Measurements from ENCODE around the gene ATAT1. TPM values are rescaled to one million over a fixed set of nuclear protein-coding genes. Genes with fewer than 3 reads are reported as not detected.

Gene ATAT1
- total and polyA plus RNA-seq, 2 of the 13 experiments (the other 11 are each of a cell fraction or from before 2014, with no cell fraction given): 9.2 to 23.6 TPM

DNA sequence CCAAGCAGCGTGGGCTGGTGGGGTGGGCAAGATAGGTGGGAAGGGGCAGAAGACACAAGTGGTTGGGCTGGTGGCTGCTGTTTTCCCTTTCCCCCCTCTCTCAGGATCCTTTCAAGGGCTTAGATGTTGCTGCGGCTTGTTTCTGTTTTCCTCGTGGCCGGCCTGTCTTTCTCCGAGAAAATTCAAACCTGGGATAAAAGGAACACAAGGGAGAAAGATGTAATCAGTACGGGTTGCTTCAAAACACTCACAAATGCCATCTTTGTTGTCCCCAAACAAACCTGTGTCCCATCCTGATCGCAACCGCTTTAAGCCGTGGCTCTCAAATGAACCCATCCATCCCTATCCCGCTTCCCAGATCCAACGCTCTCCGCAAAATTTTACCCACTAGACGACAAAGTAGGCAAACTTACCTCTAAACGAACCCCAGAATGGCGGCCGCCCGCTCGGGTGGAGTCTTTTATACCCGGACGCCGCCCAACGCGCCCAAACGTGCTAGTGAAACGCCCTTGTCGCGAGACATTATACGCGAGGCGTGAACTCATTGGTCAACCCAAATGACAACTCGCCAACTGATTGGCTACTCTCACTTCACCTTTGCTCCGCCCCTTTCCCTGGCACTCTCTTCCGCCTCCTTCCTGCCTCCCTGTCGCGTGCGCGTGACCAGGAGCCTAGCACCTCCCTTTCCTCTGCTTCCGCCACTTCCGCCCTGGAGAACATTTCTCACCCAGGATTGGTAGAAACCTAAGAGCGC, 9.7 kb upstream of the ATAT1 start, which contains the start of gene PPP1R10 (continued):
- no peak for TF ChIP-seq ZBTB49 (CRISPR knock-in tag; IDR thresholded peaks at IDR 0.05; ENCODE audit: borderline replicate concordance)
- TF ChIP-seq RORA (CRISPR knock-in tag; IDR thresholded peaks at IDR 0.05): no peak
- no peak for TF ChIP-seq BRCA1 (CRISPR knock-in tag; IDR thresholded peaks at IDR 0.05)
- no peak; the same call in 1 of the 2 replicates for TF ChIP-seq ETV5 (CRISPR knock-in tag; IDR thresholded peaks at IDR 0.05; ENCODE audit: borderline replicate concordance)
- TF ChIP-seq NPAS2 (CRISPR knock-in tag; IDR thresholded peaks at IDR 0.05; ENCODE audit: borderline replicate concordance): no peak
- no peak for TF ChIP-seq ZNF329 (CRISPR knock-in tag; IDR thresholded peaks at IDR 0.05; ENCODE audit: low read depth)
- TF ChIP-seq ZMYM4 (CRISPR knock-in tag; IDR thresholded peaks at IDR 0.05): peak; percentile 75; the same call in 1 of the 2 replicates
- TF ChIP-seq ZSCAN20 (CRISPR knock-in tag; IDR thresholded peaks at IDR 0.05; ENCODE audit: borderline replicate concordance): peak; percentile 71; the same call in 1 of the 2 replicates
- TF ChIP-seq HDAC6 (IDR thresholded peaks at IDR 0.05; ENCODE audit: low read depth, low read length): peak; percentile 73; the same call in 1 of the 2 replicates
- TF ChIP-seq, protein P1, sequence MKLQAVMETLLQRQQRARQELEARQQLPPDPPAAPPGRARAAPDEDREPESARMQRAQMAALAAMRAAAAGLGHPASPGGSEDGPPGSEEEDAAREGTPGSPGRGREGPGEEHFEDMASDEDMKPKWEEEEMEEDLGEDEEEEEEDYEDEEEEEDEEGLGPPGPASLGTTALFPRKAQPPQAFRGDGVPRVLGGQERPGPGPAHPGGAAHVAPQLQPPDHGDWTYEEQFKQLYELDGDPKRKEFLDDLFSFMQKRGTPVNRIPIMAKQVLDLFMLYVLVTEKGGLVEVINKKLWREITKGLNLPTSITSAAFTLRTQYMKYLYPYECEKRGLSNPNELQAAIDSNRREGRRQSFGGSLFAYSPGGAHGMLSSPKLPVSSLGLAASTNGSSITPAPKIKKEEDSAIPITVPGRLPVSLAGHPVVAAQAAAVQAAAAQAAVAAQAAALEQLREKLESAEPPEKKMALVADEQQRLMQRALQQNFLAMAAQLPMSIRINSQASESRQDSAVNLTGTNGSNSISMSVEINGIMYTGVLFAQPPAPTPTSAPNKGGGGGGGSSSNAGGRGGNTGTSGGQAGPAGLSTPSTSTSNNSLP (IDR thresholded peaks at IDR 0.05; ENCODE audit: low read depth, low read length): no peak
- no peak for TF ChIP-seq SATB2 (CRISPR knock-in tag; IDR thresholded peaks at IDR 0.05)
- TF ChIP-seq, protein P2, sequence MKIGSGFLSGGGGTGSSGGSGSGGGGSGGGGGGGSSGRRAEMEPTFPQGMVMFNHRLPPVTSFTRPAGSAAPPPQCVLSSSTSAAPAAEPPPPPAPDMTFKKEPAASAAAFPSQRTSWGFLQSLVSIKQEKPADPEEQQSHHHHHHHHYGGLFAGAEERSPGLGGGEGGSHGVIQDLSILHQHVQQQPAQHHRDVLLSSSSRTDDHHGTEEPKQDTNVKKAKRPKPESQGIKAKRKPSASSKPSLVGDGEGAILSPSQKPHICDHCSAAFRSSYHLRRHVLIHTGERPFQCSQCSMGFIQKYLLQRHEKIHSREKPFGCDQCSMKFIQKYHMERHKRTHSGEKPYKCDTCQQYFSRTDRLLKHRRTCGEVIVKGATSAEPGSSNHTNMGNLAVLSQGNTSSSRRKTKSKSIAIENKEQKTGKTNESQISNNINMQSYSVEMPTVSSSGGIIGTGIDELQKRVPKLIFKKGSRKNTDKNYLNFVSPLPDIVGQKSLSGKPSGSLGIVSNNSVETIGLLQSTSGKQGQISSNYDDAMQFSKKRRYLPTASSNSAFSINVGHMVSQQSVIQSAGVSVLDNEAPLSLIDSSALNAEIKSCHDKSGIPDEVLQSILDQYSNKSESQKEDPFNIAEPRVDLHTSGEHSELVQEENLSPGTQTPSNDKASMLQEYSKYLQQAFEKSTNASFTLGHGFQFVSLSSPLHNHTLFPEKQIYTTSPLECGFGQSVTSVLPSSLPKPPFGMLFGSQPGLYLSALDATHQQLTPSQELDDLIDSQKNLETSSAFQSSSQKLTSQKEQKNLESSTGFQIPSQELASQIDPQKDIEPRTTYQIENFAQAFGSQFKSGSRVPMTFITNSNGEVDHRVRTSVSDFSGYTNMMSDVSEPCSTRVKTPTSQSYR (CRISPR knock-in tag; IDR thresholded peaks at IDR 0.05; ENCODE audit: borderline replicate concordance): peak; percentile 60; the same call in 1 of the 2 replicates
- TF ChIP-seq, protein P3, sequence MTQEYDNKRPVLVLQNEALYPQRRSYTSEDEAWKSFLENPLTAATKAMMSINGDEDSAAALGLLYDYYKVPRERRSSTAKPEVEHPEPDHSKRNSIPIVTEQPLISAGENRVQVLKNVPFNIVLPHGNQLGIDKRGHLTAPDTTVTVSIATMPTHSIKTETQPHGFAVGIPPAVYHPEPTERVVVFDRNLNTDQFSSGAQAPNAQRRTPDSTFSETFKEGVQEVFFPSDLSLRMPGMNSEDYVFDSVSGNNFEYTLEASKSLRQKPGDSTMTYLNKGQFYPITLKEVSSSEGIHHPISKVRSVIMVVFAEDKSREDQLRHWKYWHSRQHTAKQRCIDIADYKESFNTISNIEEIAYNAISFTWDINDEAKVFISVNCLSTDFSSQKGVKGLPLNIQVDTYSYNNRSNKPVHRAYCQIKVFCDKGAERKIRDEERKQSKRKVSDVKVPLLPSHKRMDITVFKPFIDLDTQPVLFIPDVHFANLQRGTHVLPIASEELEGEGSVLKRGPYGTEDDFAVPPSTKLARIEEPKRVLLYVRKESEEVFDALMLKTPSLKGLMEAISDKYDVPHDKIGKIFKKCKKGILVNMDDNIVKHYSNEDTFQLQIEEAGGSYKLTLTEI (CRISPR knock-in tag; conservative IDR thresholded peaks at IDR 0.05): no peak
- TF ChIP-seq SMAD9 (CRISPR knock-in tag; IDR thresholded peaks at IDR 0.05): peak; percentile 77; the same call in 1 of the 2 replicates
- TF ChIP-seq, protein P4, sequence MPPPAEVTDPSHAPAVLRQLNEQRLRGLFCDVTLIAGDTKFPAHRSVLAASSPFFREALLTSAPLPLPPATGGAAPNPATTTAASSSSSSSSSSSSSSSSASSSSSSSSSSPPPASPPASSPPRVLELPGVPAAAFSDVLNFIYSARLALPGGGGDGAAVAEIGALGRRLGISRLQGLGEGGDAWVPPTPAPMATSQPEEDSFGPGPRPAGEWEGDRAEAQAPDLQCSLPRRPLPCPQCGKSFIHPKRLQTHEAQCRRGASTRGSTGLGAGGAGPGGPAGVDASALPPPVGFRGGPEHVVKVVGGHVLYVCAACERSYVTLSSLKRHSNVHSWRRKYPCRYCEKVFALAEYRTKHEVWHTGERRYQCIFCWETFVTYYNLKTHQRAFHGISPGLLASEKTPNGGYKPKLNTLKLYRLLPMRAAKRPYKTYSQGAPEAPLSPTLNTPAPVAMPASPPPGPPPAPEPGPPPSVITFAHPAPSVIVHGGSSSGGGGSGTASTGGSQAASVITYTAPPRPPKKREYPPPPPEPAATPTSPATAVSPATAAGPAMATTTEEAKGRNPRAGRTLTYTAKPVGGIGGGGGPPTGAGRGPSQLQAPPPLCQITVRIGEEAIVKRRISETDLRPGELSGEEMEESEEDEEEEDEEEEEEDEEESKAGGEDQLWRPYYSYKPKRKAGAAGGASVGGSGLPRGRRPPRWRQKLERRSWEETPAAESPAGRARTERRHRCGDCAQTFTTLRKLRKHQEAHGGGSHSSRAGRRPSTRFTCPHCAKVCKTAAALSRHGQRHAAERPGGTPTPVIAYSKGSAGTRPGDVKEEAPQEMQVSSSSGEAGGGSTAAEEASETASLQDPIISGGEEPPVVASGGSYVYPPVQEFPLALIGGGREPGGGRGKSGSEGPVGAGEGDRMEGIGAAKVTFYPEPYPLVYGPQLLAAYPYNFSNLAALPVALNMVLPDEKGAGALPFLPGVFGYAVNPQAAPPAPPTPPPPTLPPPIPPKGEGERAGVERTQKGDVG (CRISPR knock-in tag; IDR thresholded peaks at IDR 0.05; ENCODE audit: borderline replicate concordance): no peak
